Central memory CD4-positive, alpha-beta T cell (primary cell): Measurements from ENCODE around the gene PVR.
"Not testable (repeated sequence)": the region's sequence is repeated elsewhere in the genome, so short reads cannot be mapped to it uniquely, and the experiment has no call there.

ENCODE experiments used
- DNase-seq: peaks from one replicate; pipeline ENCODE4 v3.0.0; 2022

The PVR gene

GRCh38 chr19:44646049-44646416 is 2.3 kb downstream of the PVR start:
- no peak for DNase-seq

- DNase-seq, result no peak
These were observed 3.4 kb downstream of the PVR start for GRCh38 chr19:44647144-44647543.

- no peak for DNase-seq
These were observed 5.0 kb downstream of the PVR start for GRCh38 chr19:44648631-44649251.

GRCh38 chr19:44649578-44650145 is 6.0 kb downstream of the PVR start:
- no peak for DNase-seq

- no peak for DNase-seq
These were observed 9.6 kb downstream of the PVR start for GRCh38 chr19:44653343-44653742.

GRCh38 chr19:44653977-44654774 is 10.5 kb downstream of the PVR start:
- peak; percentile 56 for DNase-seq

- peak; percentile 34 for DNase-seq
These were observed 13.7 kb downstream of the PVR start for GRCh38 chr19:44657211-44657921.

GRCh38 chr19:44658069-44658733 is 14.5 kb downstream of the PVR start:
- DNase-seq, result no peak

- no peak for DNase-seq
These were observed 16.4 kb downstream of the PVR start for GRCh38 chr19:44660081-44660480.

GRCh38 chr19:44661205-44661604 is 17.5 kb downstream of the PVR start:
- DNase-seq, result no peak

GRCh38 chr19:44661904-44662303 is 18.2 kb downstream of the PVR start:
- no peak for DNase-seq

GRCh38 chr19:44662691-44663385 is 19.1 kb downstream of the PVR start:
- DNase-seq, result no peak

- no peak for DNase-seq
These were observed 20.3 kb downstream of the PVR start for GRCh38 chr19:44663996-44664395.

GRCh38 chr19:44664976-44665375 is 21.3 kb downstream of the PVR start:
- no peak for DNase-seq

GRCh38 chr19:44666852-44667556 is 23.3 kb downstream of the PVR start:
- no peak for DNase-seq

GRCh38 chr19:44668985-44669764 is 25.5 kb downstream of the PVR start:
- DNase-seq, result no peak

- DNase-seq, result not testable (repeated sequence)
These were observed 26.3 kb downstream of the PVR start for GRCh38 chr19:44670027-44670426.

- no peak for DNase-seq
These were observed 27.7 kb downstream of the PVR start, which contains the start of gene CEACAM19 for GRCh38 chr19:44671400-44671799. Gene CEACAM19, plus strand, starts transcription at chr19:44671482. Its CDS starts 450 bp downstream, at chr19:44671932.

- no peak for DNase-seq
These were observed 28.5 kb downstream of the PVR start for GRCh38 chr19:44672226-44672625.

- no peak for DNase-seq
These were observed 29.8 kb downstream of the PVR start for GRCh38 chr19:44673510-44673909.

- no peak for DNase-seq
These were observed 31.8 kb downstream of the PVR start for GRCh38 chr19:44675521-44675920.
